Sigmoid colon (tissue), 4 donors: ENCODE results near the gene MPDZ.

Experiments
- CTCF ChIP-seq, 4 experiments: fragments of 450-650 bp in 3 of 4; fragments of 200-600 bp in 1 of 4; IDR thresholded peaks; one replicate each; pipeline ENCODE4 v1.5.1; 2016 to 2019; ENCODE audit warnings: antibody characterized with exemption in 4 of 4, mild to moderate bottlenecking in 3 of 4, moderate library complexity in 2 of 4
- EP300 ChIP-seq, 4 donors: sonication (generic); formaldehyde crosslinking; IDR thresholded peaks; one replicate each; pipeline ENCODE4 v1.6.1; 2017; ENCODE audit warnings: antibody characterized with exemption in 4 of 4
- POLR2AphosphoS5 ChIP-seq, 4 donors: sonication (generic); formaldehyde crosslinking; IDR thresholded peaks; one replicate each; pipeline ENCODE4 v1.6.1; 2017; ENCODE audit warnings: antibody characterized with exemption in 4 of 4

- TF ChIP-seq CTCF (IDR thresholded peaks at IDR 0.05) (no peak), EP300 (IDR thresholded peaks at IDR 0.05) (no peak), POLR2AphosphoS5 (IDR thresholded peaks at IDR 0.05) (no peak)
Observed at GRCh38 chr9:13318027-13318426, 38.5 kb upstream of the MPDZ start.
